GM18907 (cell line): ENCODE measurements around the gene GNAZ.
"Not testable (repeated sequence)": the region's sequence is repeated elsewhere in the genome, so short reads cannot be mapped to it uniquely, and the experiment has no call there.

Experiments
- ATAC-seq: cut with Tn5 transposase; IDR thresholded peaks from one replicate; pipeline ENCODE4 v1.9.1; 2021; ENCODE audit warnings: mild to moderate bottlenecking, moderate library complexity; ENCODE audit not compliant: unreplicated experiment

GNAZ gene

GRCh38 chr22:23070418-23071229 lies at the start of gene GNAZ:
GNAZ (plus strand) TSS chr22:23070519; CDS start chr22:23095696, 25,177 bp downstream.
- peak; percentile 21 for ATAC-seq

DNA sequence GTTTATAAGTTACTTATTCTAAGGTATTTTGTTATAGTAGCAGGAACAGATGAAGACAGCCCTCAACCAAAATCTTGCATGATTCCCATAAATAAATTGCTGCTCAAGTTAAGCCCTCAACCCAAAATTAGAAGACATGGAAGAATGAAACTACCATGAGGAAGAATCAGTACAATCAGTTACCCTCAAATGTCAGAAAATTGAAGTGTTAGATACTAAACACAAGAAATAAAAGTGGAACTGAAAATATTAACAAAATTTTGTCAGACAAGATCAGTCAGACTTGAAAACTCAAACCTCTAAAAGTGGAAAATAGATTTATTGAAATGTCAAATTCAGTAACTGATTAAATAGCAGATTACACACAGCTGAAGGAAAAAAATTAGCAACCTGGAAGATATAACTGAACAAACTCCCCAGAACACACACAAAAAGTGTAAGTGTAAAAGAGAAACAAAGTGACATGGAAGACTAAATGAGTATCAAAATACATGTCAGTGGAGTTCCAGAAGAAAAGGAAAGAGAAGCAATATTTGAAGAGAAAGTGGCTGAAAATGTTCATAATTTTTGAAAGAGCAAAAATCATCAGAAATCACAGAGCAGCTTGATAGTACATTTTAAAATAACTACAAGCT lies 49.5 kb upstream of the GNAZ start:
- no peak for ATAC-seq

DNA sequence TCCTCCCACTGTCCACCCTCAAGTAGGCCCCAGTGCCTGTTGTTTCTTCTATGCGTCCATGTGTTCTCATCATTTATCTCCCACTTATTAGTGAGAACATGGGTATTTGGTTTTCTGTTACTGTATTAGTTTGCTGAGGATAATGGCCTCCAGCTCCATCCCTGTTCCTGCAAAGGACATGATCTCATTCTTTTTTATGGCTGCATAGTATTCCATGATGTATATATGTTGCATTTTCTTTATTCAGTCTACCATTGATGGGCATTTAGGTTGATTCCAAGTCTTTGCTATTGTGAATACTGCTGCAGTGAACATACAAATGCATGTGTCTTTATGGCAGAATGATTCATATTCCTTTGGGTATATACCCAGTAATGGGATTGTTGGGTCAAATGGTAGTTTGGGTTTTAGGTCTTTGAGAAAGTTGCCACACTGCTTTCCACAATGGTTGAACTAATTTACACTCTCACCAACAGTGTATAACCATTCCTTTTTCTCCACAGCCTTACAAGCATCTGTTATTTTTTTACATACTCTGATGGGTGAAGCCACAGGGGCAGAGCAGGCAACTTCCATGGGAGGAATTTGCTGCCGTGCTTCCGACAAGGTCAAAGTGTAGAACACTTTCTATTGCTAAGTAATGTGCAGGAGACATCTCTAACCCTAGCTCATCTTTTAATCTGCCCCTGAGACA lies 48.5 kb upstream of the GNAZ start:
- not testable (repeated sequence) for ATAC-seq

- ATAC-seq: no peak
Measured at GRCh38 chr22:23023294-23023693, 47.0 kb upstream of the GNAZ start.

GRCh38 chr22:23026777-23027176 lies 43.5 kb upstream of the GNAZ start:
- ATAC-seq: no peak

GRCh38 chr22:23027849-23028248 lies 42.5 kb upstream of the GNAZ start:
- not testable (repeated sequence) for ATAC-seq

DNA sequence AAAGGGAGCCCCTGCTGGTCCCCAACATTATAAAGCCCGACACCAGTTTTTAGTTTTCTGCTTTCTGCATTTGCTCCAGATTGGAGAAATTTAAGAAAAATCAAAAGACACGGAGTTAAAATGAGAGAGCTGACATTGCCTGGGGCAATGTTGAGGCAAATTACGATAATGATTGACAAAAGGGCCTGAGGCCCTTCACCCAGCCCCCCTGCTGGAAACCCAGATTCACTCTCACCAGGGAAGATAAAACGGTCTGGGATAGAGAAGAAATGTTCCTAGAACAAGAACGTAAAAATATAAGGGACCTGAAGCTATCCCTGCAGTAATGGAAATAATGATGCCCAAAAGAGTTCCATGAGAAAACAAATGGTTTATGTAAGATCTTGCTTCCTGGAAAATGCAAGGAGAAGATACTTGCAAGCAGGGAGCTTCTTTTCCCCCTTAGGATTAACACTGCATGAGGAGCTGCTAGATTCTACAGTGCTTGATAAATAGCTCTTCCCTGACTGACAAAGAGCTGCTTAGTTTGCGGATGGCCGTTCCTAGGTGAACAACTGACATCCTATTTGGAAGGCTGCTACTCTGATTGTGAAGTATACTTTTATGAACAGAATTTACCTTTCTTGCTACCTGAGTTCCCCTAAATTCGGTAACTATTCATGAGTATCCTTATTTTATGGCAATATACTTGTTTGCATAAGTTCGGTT lies 40.6 kb upstream of the GNAZ start:
- no peak for ATAC-seq

DNA sequence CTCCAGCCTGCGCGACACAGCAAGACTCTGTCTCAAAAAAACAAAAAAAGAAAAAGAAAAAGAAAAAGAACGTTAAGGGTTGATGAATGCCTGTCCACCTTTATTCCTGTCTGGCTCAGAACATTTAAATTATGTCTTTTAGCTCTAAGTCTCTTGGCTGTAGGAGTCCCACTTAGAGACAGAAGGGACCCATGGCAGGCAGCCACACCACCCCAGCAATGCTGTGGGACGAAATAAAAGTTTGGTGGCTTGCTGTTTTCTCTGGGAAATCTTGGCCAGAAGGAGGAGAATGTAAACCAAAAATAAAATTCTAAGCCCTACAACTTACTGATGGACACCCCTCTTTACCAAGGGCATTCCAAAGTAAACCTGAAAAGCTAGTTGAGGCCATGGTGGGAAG lies 38.9 kb upstream of the GNAZ start:
- ATAC-seq: no peak

DNA sequence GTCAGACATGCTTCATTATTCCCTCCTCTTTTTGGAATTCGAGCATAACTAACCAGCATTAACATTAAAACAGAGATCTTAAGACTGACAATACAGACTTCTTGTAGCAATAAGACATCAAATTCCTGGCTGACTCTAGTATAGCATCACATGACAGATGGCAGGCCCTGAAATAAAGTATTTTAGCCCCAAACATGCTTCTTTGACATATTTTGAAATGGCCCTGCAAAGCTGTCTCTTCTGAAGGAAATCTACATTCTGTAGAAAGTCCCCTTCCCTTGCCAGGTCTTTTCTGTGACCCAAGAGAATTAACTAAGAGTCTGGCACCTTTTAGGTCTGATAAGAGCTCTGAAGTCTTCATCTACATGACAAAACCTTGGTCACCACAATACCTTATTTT lies 38.5 kb upstream of the GNAZ start:
- no peak for ATAC-seq

DNA sequence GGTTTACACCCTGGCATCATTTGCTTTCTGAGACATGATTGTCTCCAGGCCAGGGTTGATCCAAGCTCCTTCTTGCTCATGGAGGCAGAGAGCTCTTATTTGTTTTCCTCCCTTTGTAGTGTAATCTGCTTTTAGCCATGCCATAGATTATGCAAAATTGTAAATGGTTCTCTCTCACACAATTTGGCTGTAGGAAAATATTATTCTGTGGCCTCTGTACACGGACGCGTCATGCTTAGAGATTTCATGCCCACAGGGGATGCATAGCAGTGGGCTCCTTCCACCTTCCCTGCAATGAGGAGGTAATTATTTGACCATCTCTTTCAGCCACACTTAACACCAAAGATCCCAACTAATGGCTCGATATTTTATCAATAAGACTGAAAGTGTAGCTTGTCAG lies 37.7 kb upstream of the GNAZ start:
- no peak for ATAC-seq

DNA sequence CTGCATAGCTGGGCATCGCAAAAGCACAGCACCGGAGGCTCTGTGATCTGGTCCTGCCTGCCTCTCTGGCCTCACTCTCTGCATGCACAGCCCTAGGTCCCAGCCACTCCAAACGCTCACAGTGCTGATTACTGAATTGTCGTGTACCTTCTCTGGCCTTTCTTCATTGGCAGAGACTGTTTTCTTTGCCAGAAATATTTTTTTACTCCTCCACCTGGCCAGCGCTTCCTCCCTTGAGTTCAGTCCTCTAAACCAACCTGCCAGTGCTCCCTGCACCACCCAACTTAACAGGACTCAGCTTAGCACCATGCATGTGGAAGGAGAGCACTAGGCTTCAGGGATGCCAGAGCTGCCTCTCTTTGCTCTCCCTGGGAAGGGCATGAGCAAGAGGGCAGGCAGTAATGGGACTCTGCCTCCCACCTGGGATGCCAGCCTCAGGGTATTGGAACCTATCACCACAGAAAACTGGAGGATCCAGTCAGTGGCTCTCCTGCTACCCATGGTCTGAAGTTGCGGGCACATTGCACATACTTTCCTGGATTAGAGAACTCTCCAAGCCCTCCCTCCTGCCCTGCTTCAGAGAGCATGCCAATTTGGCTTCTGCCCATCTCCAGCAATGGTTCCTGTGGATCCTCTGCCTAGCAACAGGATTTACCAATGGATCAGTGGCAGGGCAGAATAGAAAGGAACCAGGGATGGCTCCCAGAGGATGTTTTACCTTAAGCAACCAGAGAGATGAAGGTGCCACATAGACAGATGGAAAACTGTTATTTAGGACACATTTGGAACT lies 37.0 kb upstream of the GNAZ start:
- no peak for ATAC-seq

GRCh38 chr22:23034621-23035556 lies 35.4 kb upstream of the GNAZ start:
- ATAC-seq: no peak

- no peak for ATAC-seq
Measured at GRCh38 chr22:23035557-23036277, 34.6 kb upstream of the GNAZ start.

- ATAC-seq: no peak
Measured at GRCh38 chr22:23036684-23037428, 33.5 kb upstream of the GNAZ start.

DNA sequence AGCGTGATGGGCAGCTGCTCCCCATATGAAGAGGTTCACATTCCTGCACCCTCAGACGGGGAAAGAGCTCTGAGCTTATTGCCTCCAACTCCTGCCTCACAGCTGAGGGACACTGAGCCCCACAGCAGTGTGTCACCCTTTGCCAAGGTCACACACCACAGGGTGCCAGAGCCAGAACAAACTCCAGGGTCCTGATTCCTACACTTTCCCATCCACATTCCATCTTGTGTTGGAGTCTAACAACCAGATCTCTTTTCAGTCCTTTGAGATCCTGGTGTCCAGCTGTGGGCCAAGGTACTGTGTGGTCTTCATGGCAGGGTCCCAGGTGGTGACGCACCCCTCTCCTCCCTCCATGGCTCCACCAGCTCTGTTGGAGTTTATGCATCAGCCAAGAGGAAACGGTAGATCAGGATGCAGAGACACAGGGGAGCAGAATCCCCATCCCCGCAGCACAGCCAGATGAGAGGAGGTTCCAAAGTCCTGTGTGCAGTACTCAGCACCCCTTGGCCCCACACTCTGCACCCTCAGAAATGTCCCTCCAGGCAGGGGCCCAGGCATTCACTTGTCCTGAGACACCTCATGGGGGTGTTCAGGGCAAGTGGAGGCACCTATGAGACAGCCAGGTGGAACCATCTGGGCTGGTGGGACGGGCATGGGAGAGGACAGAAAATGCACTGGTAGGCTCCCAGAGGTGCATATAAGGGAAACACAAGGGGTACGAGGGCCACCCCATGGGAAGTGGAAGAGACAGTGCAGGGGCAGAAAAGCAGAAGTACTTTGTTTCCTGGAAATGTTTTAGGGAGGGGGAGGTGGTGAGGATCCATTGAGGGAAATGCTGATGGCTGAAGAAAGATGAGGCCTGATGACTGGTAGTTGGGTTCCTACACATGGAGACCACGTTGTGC lies 32.6 kb upstream of the GNAZ start:
- ATAC-seq: no peak

DNA sequence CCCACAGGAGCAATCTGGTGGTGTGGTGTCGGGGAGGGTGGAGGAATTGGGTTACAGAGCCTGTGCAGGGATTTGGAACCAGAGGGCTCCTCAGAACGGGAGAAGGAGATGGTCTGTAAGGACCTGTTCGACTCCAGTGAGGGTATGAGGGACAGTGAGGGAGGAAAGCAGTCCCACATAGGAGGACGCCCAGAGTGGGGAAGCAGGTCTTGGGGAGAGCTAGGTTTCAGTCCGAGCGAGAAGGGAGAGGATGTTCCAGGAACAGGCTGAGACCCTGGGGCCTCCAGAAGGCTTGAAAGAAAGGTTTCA lies 32.0 kb upstream of the GNAZ start:
- no peak for ATAC-seq

GRCh38 chr22:23038902-23039301 lies 31.4 kb upstream of the GNAZ start:
- ATAC-seq: no peak
